ENCODE data around the gene GRAP2.
A peak's percentile ranks its signal among the peaks of the same experiment; 100 is the strongest.

GRAP2 gene

GRCh38 chr22:39926753-39927152, 25.9 kb downstream of the GRAP2 start:
- DNase-seq: no peak

GRCh38 chr22:39927544-39927943, 26.7 kb downstream of the GRAP2 start:
- DNase-seq: no peak

- no peak for DNase-seq
These were observed 27.9 kb downstream of the GRAP2 start for GRCh38 chr22:39928536-39929520.

GRCh38 chr22:39931251-39931650, 30.4 kb downstream of the GRAP2 start:
- no peak for DNase-seq

- no peak for DNase-seq
These were observed 31.3 kb downstream of the GRAP2 start for GRCh38 chr22:39932166-39932565.

- DNase-seq: no peak
These were observed 32.2 kb downstream of the GRAP2 start for GRCh38 chr22:39932918-39933649.

- no peak for DNase-seq
These were observed 32.9 kb downstream of the GRAP2 start for GRCh38 chr22:39933741-39934140.

- DNase-seq: no peak
These were observed 34.2 kb downstream of the GRAP2 start for GRCh38 chr22:39935116-39935515.

- DNase-seq: no peak
These were observed 34.7 kb downstream of the GRAP2 start for GRCh38 chr22:39935612-39936011.

- no peak for DNase-seq
These were observed 35.8 kb downstream of the GRAP2 start for GRCh38 chr22:39936523-39937145.

- DNase-seq: no peak
These were observed 37.0 kb downstream of the GRAP2 start for GRCh38 chr22:39937906-39938305.

GRCh38 chr22:39938509-39939111, 37.7 kb downstream of the GRAP2 start:
- DNase-seq: no peak

- DNase-seq: no peak
These were observed 38.9 kb downstream of the GRAP2 start for GRCh38 chr22:39939830-39940229.

GRCh38 chr22:39940757-39941305, 39.9 kb downstream of the GRAP2 start:
- DNase-seq: no peak

- DNase-seq: peak; percentile 25 to 38
These were observed 40.7 kb downstream of the GRAP2 start for GRCh38 chr22:39941601-39942000.

- no peak for DNase-seq
These were observed 41.8 kb downstream of the GRAP2 start for GRCh38 chr22:39942439-39943230.

- DNase-seq: peak in 1 of 2 experiments; percentile 18
These were observed 42.5 kb downstream of the GRAP2 start for GRCh38 chr22:39943337-39943736.

- DNase-seq: no peak
These were observed 43.3 kb downstream of the GRAP2 start for GRCh38 chr22:39943953-39944872.

- no peak for DNase-seq
These were observed 45.2 kb downstream of the GRAP2 start for GRCh38 chr22:39946126-39946502.

- DNase-seq: no peak
These were observed 45.8 kb downstream of the GRAP2 start for GRCh38 chr22:39946503-39947219.

All from NCI-H1930 (cell line).